ENCODE measurements around the gene GLUL.

Gene GLUL

GRCh38 chr1:182410620-182411273, 19.2 kb upstream of the GLUL start:
- no peaks in the 10 kb centered on the region for H3K9me3 ChIP-seq (ENCODE audit: control insufficient read depth, insufficient read depth, low read depth, low read length)
- H3K36me3 ChIP-seq (ENCODE audit: control insufficient read depth in 2 of 2, insufficient read depth in 1 of 2, low read length in 2 of 2): no peaks in the 10 kb centered on the region
- H3K4me1 ChIP-seq (ENCODE audit: control insufficient read depth, insufficient read depth, low read length): no peaks in the 10 kb centered on the region
- H3K27ac ChIP-seq (ENCODE audit: extremely low read depth, low read depth, low read length): no peak overlapping the region
- TF ChIP-seq, protein P1, sequence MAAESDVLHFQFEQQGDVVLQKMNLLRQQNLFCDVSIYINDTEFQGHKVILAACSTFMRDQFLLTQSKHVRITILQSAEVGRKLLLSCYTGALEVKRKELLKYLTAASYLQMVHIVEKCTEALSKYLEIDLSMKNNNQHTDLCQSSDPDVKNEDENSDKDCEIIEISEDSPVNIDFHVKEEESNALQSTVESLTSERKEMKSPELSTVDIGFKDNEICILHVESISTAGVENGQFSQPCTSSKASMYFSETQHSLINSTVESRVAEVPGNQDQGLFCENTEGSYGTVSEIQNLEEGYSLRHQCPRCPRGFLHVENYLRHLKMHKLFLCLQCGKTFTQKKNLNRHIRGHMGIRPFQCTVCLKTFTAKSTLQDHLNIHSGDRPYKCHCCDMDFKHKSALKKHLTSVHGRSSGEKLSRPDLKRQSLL (tag by site-specific recombination; IDR thresholded peaks at IDR 0.05): no peak
- peak; percentile 27; the same call in 1 of the 2 replicates for TF ChIP-seq REST (tag by site-specific recombination; IDR thresholded peaks at IDR 0.05)
- TF ChIP-seq ZNF639 (tag by site-specific recombination; IDR thresholded peaks at IDR 0.05): no peak
- no peak for TF ChIP-seq ZNF585B (tag by site-specific recombination; IDR thresholded peaks at IDR 0.05)
- TF ChIP-seq SCRT2 (tag by site-specific recombination; IDR thresholded peaks at IDR 0.05): peak; percentile 63; the same call in 1 of the 2 replicates
- TF ChIP-seq, protein P2, sequence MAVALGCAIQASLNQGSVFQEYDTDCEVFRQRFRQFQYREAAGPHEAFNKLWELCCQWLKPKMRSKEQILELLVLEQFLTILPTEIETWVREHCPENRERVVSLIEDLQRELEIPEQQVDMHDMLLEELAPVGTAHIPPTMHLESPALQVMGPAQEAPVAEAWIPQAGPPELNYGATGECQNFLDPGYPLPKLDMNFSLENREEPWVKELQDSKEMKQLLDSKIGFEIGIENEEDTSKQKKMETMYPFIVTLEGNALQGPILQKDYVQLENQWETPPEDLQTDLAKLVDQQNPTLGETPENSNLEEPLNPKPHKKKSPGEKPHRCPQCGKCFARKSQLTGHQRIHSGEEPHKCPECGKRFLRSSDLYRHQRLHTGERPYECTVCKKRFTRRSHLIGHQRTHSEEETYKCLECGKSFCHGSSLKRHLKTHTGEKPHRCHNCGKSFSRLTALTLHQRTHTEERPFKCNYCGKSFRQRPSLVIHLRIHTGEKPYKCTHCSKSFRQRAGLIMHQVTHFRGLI (tag by site-specific recombination; IDR thresholded peaks at IDR 0.05): no peak
- POLR2A ChIA-PET: no interaction called here
- H3K4me3 ChIP-seq (ENCODE audit: low read depth, low read length): no peak overlapping the region
- CTCF ChIA-PET: interaction anchor here (0.6 to 1.1 kb wide), 2 partner anchors 288 to 709 kb away, joined by 3 read pairs; no protein-coding TSS in a partner anchor

DNA sequence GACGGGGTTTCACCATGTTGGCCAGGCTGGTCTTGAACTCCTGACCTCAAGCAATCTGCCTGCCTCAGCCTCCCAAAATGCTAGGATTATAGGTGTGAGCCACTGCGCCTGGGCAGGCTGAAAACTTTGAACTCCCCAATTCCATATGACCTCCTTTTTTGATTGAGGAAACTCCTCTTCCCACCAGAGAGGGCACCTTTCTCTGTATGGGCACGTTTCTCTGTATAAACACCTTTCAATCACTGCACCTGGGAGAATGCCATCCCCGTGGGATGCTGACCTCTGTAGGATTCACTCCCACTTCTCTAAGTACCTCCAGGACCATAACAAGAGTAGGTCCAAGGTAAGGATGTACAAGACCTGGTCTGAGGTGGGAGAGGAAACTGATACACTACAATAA, 18.5 kb upstream of the GLUL start:
- ChIA-PET CTCF (interaction anchor here (0.6 to 0.7 kb wide), 2 partner anchors 219 to 288 kb away, joined by 3 read pairs; no protein-coding TSS in a partner anchor), POLR2A (no interaction called here)

More for the DNA sequence above, 18.5 kb upstream of the GLUL start:
- Histone ChIP-seq H3K9me3 (ENCODE audit: control insufficient read depth, insufficient read depth, low read depth, low read length) (no peaks in the 10 kb centered on the region), H3K4me1 (ENCODE audit: control insufficient read depth, insufficient read depth, low read length) (no peaks in the 10 kb centered on the region), H3K4me3 (ENCODE audit: low read depth, low read length) (no peak overlapping the region), H3K36me3 (ENCODE audit: control insufficient read depth in 2 of 2, insufficient read depth in 1 of 2, low read length in 2 of 2) (no peaks in the 10 kb centered on the region), H3K27ac (ENCODE audit: extremely low read depth, low read depth, low read length) (no peak overlapping the region)
- TF ChIP-seq ZNF26 (tag by site-specific recombination; IDR thresholded peaks at IDR 0.05): no peak
- TF ChIP-seq, protein P3, sequence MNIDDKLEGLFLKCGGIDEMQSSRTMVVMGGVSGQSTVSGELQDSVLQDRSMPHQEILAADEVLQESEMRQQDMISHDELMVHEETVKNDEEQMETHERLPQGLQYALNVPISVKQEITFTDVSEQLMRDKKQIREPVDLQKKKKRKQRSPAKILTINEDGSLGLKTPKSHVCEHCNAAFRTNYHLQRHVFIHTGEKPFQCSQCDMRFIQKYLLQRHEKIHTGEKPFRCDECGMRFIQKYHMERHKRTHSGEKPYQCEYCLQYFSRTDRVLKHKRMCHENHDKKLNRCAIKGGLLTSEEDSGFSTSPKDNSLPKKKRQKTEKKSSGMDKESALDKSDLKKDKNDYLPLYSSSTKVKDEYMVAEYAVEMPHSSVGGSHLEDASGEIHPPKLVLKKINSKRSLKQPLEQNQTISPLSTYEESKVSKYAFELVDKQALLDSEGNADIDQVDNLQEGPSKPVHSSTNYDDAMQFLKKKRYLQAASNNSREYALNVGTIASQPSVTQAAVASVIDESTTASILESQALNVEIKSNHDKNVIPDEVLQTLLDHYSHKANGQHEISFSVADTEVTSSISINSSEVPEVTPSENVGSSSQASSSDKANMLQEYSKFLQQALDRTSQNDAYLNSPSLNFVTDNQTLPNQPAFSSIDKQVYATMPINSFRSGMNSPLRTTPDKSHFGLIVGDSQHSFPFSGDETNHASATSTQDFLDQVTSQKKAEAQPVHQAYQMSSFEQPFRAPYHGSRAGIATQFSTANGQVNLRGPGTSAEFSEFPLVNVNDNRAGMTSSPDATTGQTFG (tag by site-specific recombination; IDR thresholded peaks at IDR 0.05; ENCODE audit: borderline replicate concordance): no peak
- 0 out of 2 replicates have a peak, but pooled peaks have one; percentile 12 for TF ChIP-seq EGR2 (tag by site-specific recombination; IDR thresholded peaks at IDR 0.05; ENCODE audit: low read depth)
- TF ChIP-seq ZNF239 (tag by site-specific recombination; IDR thresholded peaks at IDR 0.05): no peak

All from HEK293 (cell line).